Measurements from ENCODE around the gene SNAPC5. TPM values are rescaled to one million over a fixed set of nuclear protein-coding genes. Genes with fewer than 3 reads are reported as not detected.
A peak's percentile ranks its signal among the peaks of the same experiment; 100 is the strongest.

SNAPC5 gene
- total and polyA plus RNA-seq, 2 of the 13 experiments (the other 11 are each of a cell fraction or from before 2014, with no cell fraction given), result 14.8 to 36.2 TPM

GRCh38 chr15:66504563-66505429, 7.2 kb upstream of the SNAPC5 start, which contains the start of the genes RPL4 and ZWILCH (continued):
- TF ChIP-seq CREB1 (IDR thresholded peaks at IDR 0.05) (no peak), CREB1 (CRISPR knock-in tag; IDR thresholded peaks at IDR 0.05) (peak; percentile 94), ZNF878 (CRISPR knock-in tag; IDR thresholded peaks at IDR 0.05) (no peak; the same call in 1 of the 2 replicates), ZNF296 (CRISPR knock-in tag; conservative IDR thresholded peaks at IDR 0.05) (peak; percentile 62; the same call in 1 of the 2 replicates), ZNF335 (CRISPR knock-in tag; IDR thresholded peaks at IDR 0.05) (no peak), ZBTB26 (CRISPR knock-in tag; IDR thresholded peaks at IDR 0.05; ENCODE audit: borderline replicate concordance) (no peak), BCL3 (CRISPR knock-in tag; IDR thresholded peaks at IDR 0.05) (no peak; the same call in 1 of the 2 replicates), EED (CRISPR knock-in tag; IDR thresholded peaks at IDR 0.05) (0 out of 2 replicates have a peak, but pooled peaks have one; percentile 17), NR2C2 (CRISPR knock-in tag; IDR thresholded peaks at IDR 0.05; ENCODE audit: borderline replicate concordance) (peak; percentile 96), ZFY (CRISPR knock-in tag; IDR thresholded peaks at IDR 0.05) (peak; percentile 7; the same call in 1 of the 2 replicates), POGZ (CRISPR knock-in tag; IDR thresholded peaks at IDR 0.05) (peak; percentile 51; the same call in 1 of the 2 replicates), HOXA3 (CRISPR knock-in tag; IDR thresholded peaks at IDR 0.05) (peak; percentile 60), ZFP37 (CRISPR knock-in tag; IDR thresholded peaks at IDR 0.05; ENCODE audit: borderline replicate concordance) (no peak), HDAC2 (CRISPR knock-in tag; IDR thresholded peaks at IDR 0.05) (peak; percentile 41), CCAR2 (optimal IDR thresholded peaks at IDR 0.05; ENCODE audit: low read depth, low read length) (no peak), SCMH1 (CRISPR knock-in tag; IDR thresholded peaks at IDR 0.05; ENCODE audit: borderline replicate concordance) (no peak), SALL2 (CRISPR knock-in tag; IDR thresholded peaks at IDR 0.05) (0 out of 2 replicates have a peak, but pooled peaks have one; percentile 54), SP1 (IDR thresholded peaks at IDR 0.05) (no peak), SP1 (CRISPR knock-in tag; IDR thresholded peaks at IDR 0.05) (peak; percentile 36; the same call in 1 of the 2 replicates), HOMEZ (CRISPR knock-in tag; IDR thresholded peaks at IDR 0.05; ENCODE audit: low read depth) (no peak), JARID2 (CRISPR knock-in tag; IDR thresholded peaks at IDR 0.05; ENCODE audit: insufficient replicate concordance) (no peak), RARG (CRISPR knock-in tag; IDR thresholded peaks at IDR 0.05; ENCODE audit: low read depth) (no peak), SP2 (CRISPR knock-in tag; IDR thresholded peaks at IDR 0.05) (no peak), ZNF841 (CRISPR knock-in tag; IDR thresholded peaks at IDR 0.05; ENCODE audit: borderline replicate concordance) (no peak)

Measured in HepG2 (cell line).